Panc1 (cell line): ENCODE data around the gene FBN1. TPM values are rescaled to one million over a fixed set of nuclear protein-coding genes. Genes with fewer than 3 reads are reported as not detected.

ENCODE experiments used
- ATAC-seq: fragments of 200-7000 bp; cut with Tn5 transposase; 2 replicates; pipeline ENCODE4 v1.9.1; 2020; ENCODE audit warnings: mild to moderate bottlenecking, moderate library complexity
- BruUV-seq: library from RNA; stranded (reverse); fragments of 400-500 nt; replicated peaks from 2 replicates; lab custom pipeline; 2021; lab: Mats Ljungman, UMichigan
- CTCF ChIA-PET: fragments of 300-600 bp; sonication (Branson Sonifier 250); formaldehyde crosslinking; loops from one replicate; lab custom pipeline; 2022; ENCODE audit warnings: antibody characterized with exemption; lab: Charles Lee
- POLR2A ChIA-PET: fragments of 300-600 bp; sonication (Branson Sonifier 250); formaldehyde crosslinking; loops from one replicate; lab custom pipeline; 2022; ENCODE audit warnings: antibody characterized with exemption; lab: Charles Lee
- DNase-seq: peaks from one replicate; pipeline ENCODE4 v3.0.0-alpha.2; 2010; ENCODE audit warnings: low read depth, low spot score
- H3K27ac ChIP-seq: 2 replicates; pipeline ENCODE4 v1.5.1; 2011; ENCODE audit warnings: mild to moderate bottlenecking, low read length, inconsistent platforms
- H3K27me3 ChIP-seq: fragments of 200-500 bp; sonication (Bioruptor generic); 2 replicates; pipeline ENCODE4 v1.6.0; 2014; ENCODE audit warnings: low read length, inconsistent platforms; ENCODE audit not compliant: control insufficient read depth, insufficient read depth
- H3K36me3 ChIP-seq: fragments of 200-500 bp; sonication (Bioruptor generic); 2 replicates; pipeline ENCODE4 v1.5.1; 2014; ENCODE audit warnings: inconsistent platforms, mild to moderate bottlenecking, low read length, moderate library complexity; ENCODE audit not compliant: control insufficient read depth, insufficient read depth
- H3K4me1 ChIP-seq: 2 replicates; pipeline ENCODE4 v1.5.1; 2011; ENCODE audit warnings: inconsistent platforms, mild to moderate bottlenecking, low read length, moderate library complexity; ENCODE audit not compliant: control insufficient read depth, insufficient read depth
- H3K4me3 ChIP-seq, 2 experiments: 2 replicates each; pipeline ENCODE4 v1.5.1; 2011 to 2012; ENCODE audit warnings: low read depth in 2 of 2, low read length in 2 of 2, mild to moderate bottlenecking in 2 of 2, inconsistent platforms in 1 of 2, moderate library complexity in 1 of 2
- H3K9me3 ChIP-seq: fragments of 200-500 bp; sonication (Bioruptor generic); 2 replicates; pipeline ENCODE4 v1.5.1; 2014; ENCODE audit warnings: low read depth, mild to moderate bottlenecking, inconsistent platforms, low read length, moderate library complexity; ENCODE audit not compliant: control insufficient read depth, insufficient read depth
- CTCF ChIP-seq: fragments of 450-650 bp; IDR thresholded peaks from 2 replicates; pipeline ENCODE4 v1.5.1; 2017; ENCODE audit warnings: mild to moderate bottlenecking
- POLR2AphosphoS5 ChIP-seq: IDR thresholded peaks from 2 replicates; pipeline ENCODE4 v1.6.1; 2012; ENCODE audit warnings: mild to moderate bottlenecking, low read depth, low read length, moderate library complexity
- REST ChIP-seq, 2 experiments: IDR thresholded peaks; 2 replicates each; pipeline ENCODE4 v1.6.1; 2011 to 2012; ENCODE audit warnings: low read depth in 2 of 2, control low read depth in 1 of 2, low read length in 1 of 2, mild to moderate bottlenecking in 1 of 2, moderate library complexity in 1 of 2; ENCODE audit not compliant: insufficient read depth in 1 of 2
- SIN3A ChIP-seq: IDR thresholded peaks from 2 replicates; pipeline ENCODE4 v1.6.1; 2012; ENCODE audit warnings: low read depth, mild to moderate bottlenecking, low read length, moderate library complexity, borderline replicate concordance; ENCODE audit not compliant: insufficient read depth
- TCF7L2 ChIP-seq: IDR thresholded peaks from 2 replicates; pipeline ENCODE4 v1.6.1; 2011; ENCODE audit warnings: mild to moderate bottlenecking, low read depth, low read length, inconsistent platforms
- in situ Hi-C: cut with HindIII; loops from 2 replicates; pipeline ENCODE4 v1.10.0; 2016; ENCODE audit warnings: low sequenced_read_pairs, low pct_unique_long_range_greater_than_20kb
- intact Hi-C: fragments of 100-400 bp; cut with micrococcal nuclease; formaldehyde crosslinking; loops from one replicate; pipeline ENCODE4 v1.10.0; 2022; ENCODE audit not compliant: unreplicated experiment
- total RNA-seq: library from RNA; stranded (reverse); gene quantifications from one replicate; pipeline ENCODE4 v1.2.1, GENCODE V29; 2021; ENCODE audit not compliant: unreplicated experiment

The FBN1 gene
- total RNA-seq, 1 experiment from 2014 or later, result 0.46 TPM

- ChIA-PET POLR2A (no interaction called here), CTCF (no interaction called here)
- Histone ChIP-seq H3K9me3 (no peaks in the 10 kb centered on the region), H3K27ac (no peak overlapping the region), H3K27me3 (no peaks in the 10 kb centered on the region), H3K4me1 (no peaks in the 10 kb centered on the region), H3K4me3 (no peak overlapping the region), H3K36me3 (no peaks in the 10 kb centered on the region)
- DNase-seq (no peak), ATAC-seq (no peak)
- in situ Hi-C loops, result no loop called here
- no TSS peak for BruUV-seq
- intact Hi-C loops, result no loop called here
- TF ChIP-seq POLR2AphosphoS5 (no peak), CTCF (no peak), REST (IDR thresholded peaks at IDR 0.05; ENCODE audit: insufficient read depth in 1 of 2, low read depth in 2 of 2, low read length in 1 of 2) (no peak), SIN3A (no peak), TCF7L2 (no peak)
Measured at GRCh38 chr15:48557335-48557734, 88.2 kb downstream of the FBN1 start.

GRCh38 chr15:48556159-48556897 is 89.2 kb downstream of the FBN1 start:
- TF ChIP-seq TCF7L2 (no peak), REST (IDR thresholded peaks at IDR 0.05; ENCODE audit: insufficient read depth in 1 of 2, low read depth in 2 of 2, low read length in 1 of 2) (no peak), CTCF (no peak), SIN3A (no peak), POLR2AphosphoS5 (no peak)
- no peak for ATAC-seq
- ChIA-PET CTCF (no interaction called here), POLR2A (no interaction called here)
- intact Hi-C loops (no loop called here), in situ Hi-C loops (no loop called here)
- Histone ChIP-seq H3K9me3 (no peaks in the 10 kb centered on the region), H3K27me3 (no peaks in the 10 kb centered on the region), H3K36me3 (no peaks in the 10 kb centered on the region), H3K4me3 (no peak overlapping the region), H3K4me1 (no peaks in the 10 kb centered on the region), H3K27ac (no peak overlapping the region)
- no TSS peak for BruUV-seq
- no peak for DNase-seq
